Measurements from ENCODE around the gene ANKRD39. TPM values are rescaled to one million over a fixed set of nuclear protein-coding genes. Genes with fewer than 3 reads are reported as not detected.

Gene ANKRD39
- total and polyA plus RNA-seq, 2 of the 8 experiments (the other 6 are each of a cell fraction or from before 2014, with no cell fraction given) = 18.5 to 21.3 TPM

DNA sequence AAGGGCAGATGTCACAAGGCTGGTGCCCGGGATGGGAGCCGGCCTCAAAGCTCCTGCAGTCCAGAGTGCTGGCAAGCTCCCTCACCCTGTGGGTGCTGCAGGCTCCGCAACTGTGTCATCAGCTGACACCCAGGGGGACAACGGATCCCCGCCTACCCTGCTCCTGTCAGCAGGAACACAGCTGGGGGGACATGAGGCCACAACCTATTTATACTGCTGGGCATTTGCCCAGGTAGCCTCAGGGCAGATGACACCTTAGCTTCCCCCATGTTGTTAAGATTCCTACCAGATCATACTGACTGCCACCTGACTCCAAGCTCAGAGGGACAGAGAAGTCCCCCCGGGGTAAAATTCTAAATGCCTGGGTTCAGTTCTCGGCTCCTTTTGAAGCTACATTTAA lies 15.2 kb downstream of the ANKRD39 start:
- no peak overlapping the region for H3K14ac ChIP-seq (ENCODE audit: insufficient read length)
- no peak overlapping the region for H4K8ac ChIP-seq (ENCODE audit: extremely low read depth, insufficient read depth, low read length)
- no peak overlapping the region for H4K91ac ChIP-seq (replicated peaks; ENCODE audit: insufficient read length, low read length)
- peaks cover 3 to 7% of the 10 kb centered on the region in 2 experiments for H4K20me1 ChIP-seq (replicated peaks in 1 of 2; ENCODE audit: control insufficient read depth in 1 of 2, insufficient read depth in 2 of 2, low read length in 2 of 2)
- no peak overlapping the region for H2BK5ac ChIP-seq (ENCODE audit: low read depth, low read length)
- no peaks in the 10 kb centered on the region for H3K23me2 ChIP-seq (ENCODE audit: low read depth, low read length)
- FAIRE-seq = no peak
- H3K9ac ChIP-seq (replicated peaks in 1 of 4; ENCODE audit: extremely low read depth in 1 of 4, low read depth in 3 of 4, low read length in 3 of 4) = no peak overlapping the region
- CTCF ChIA-PET (ENCODE audit: partially characterized antibody) = interaction anchor here (0.7 to 2.3 kb wide), 12 partner anchors 10 to 337 kb away, joined by 3 to 10 read pairs (median 3); partner anchors contain the start of gene ANKRD39
- H2BK15ac ChIP-seq (ENCODE audit: low read length) = no peak overlapping the region
- H3K18ac ChIP-seq (ENCODE audit: extremely low read depth, low read length) = no peak overlapping the region
- no peak overlapping the region for H2AK5ac ChIP-seq (ENCODE audit: low read depth, low read length)
- H3K4me1 ChIP-seq (replicated peaks in 1 of 4; ENCODE audit: control insufficient read depth in 3 of 4, insufficient read depth in 4 of 4, low read length in 3 of 4) = peaks cover 0 to 3% (median 0%) of the 10 kb centered on the region in 4 experiments; a peak in 1 of 7 replicates
- no peak overlapping the region for H3K4ac ChIP-seq (replicated peaks; ENCODE audit: insufficient read length, low read depth, low read length)
- no peak overlapping the region for H3K23ac ChIP-seq (ENCODE audit: insufficient read length)
- no peak overlapping the region for H3K56ac ChIP-seq (replicated peaks; ENCODE audit: insufficient read length, low read depth, low read length)
- no peak overlapping the region for H3K4me3 ChIP-seq (ENCODE audit: extremely low read depth in 1 of 4, insufficient read depth in 2 of 4, low read depth in 3 of 4, low read length in 4 of 4)
- peaks cover 0 to 8% (median 0%) of the 10 kb centered on the region in 4 experiments; a peak in 4 of 8 replicates for H3K36me3 ChIP-seq (ENCODE audit: control insufficient read depth in 2 of 4, insufficient read depth in 4 of 4, low read length in 3 of 4)
- no peak overlapping the region for H2BK120ac ChIP-seq (replicated peaks; ENCODE audit: low read depth, low read length)
- H3K79me1 ChIP-seq (ENCODE audit: low read depth, low read length) = peaks cover 4% of the 10 kb centered on the region; the same call in 1 of the 2 replicates
- H3K27me3 ChIP-seq (replicated peaks in 1 of 4; ENCODE audit: control insufficient read depth in 3 of 4, extremely low read depth in 1 of 4, insufficient read depth in 3 of 4, low read length in 3 of 4) = no peaks in the 10 kb centered on the region
- no peak overlapping the region for H3K27ac ChIP-seq (ENCODE audit: low read depth, low read length)
- no peak overlapping the region for H2AFZ ChIP-seq (ENCODE audit: low read length)
- no peaks in the 10 kb centered on the region for H3K9me3 ChIP-seq (ENCODE audit: insufficient read depth in 2 of 2, low read depth in 1 of 2, low read length in 1 of 2)
- H3K4me2 ChIP-seq (ENCODE audit: insufficient read depth in 1 of 2, low read depth in 2 of 2, low read length in 2 of 2) = no peak overlapping the region
- no peak overlapping the region for H4K5ac ChIP-seq (ENCODE audit: insufficient read length, low read depth, low read length)
- TF ChIP-seq BCL11A (IDR thresholded peaks at IDR 0.05; ENCODE audit: low read depth in 2 of 2, low read length in 2 of 2) (no peak), CEBPB (IDR thresholded peaks at IDR 0.05; ENCODE audit: low read depth, low read length) (no peak), SP1 (IDR thresholded peaks at IDR 0.05; ENCODE audit: low read depth, low read length) (no peak), POLR2AphosphoS5 (IDR thresholded peaks at IDR 0.05; ENCODE audit: low read depth, low read length) (no peak), TBP (IDR thresholded peaks at IDR 0.05; ENCODE audit: low read depth, low read length) (no peak), NANOG (IDR thresholded peaks at IDR 0.05; ENCODE audit: insufficient read depth, low read depth, low read length, poor library complexity, severe bottlenecking) (no peak), YY1 (IDR thresholded peaks at IDR 0.05; ENCODE audit: low read depth, low read length) (no peak), SUZ12 (IDR thresholded peaks at IDR 0.05; ENCODE audit: low read length) (no peak)
- TF ChIP-seq, protein P1, sequence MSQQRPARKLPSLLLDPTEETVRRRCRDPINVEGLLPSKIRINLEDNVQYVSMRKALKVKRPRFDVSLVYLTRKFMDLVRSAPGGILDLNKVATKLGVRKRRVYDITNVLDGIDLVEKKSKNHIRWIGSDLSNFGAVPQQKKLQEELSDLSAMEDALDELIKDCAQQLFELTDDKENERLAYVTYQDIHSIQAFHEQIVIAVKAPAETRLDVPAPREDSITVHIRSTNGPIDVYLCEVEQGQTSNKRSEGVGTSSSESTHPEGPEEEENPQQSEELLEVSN (IDR thresholded peaks at IDR 0.05) = no peak
- H2BK20ac ChIP-seq (ENCODE audit: low read length) = no peak overlapping the region
- H2BK12ac ChIP-seq (ENCODE audit: low read depth, low read length) = no peak overlapping the region
- DNase-seq (ENCODE audit: low read depth in 1 of 2, low spot score in 2 of 2) = no peak
- WGBS, 2 experiments (ENCODE audit: extremely low coverage in 1 of 2, insufficient coverage in 1 of 2, insufficient read length in 1 of 2, insufficient replicate concordance in 2 of 2, low coverage in 1 of 2, low lambda C conversion rate in 2 of 2, missing lambda C conversion rate in 1 of 2) = 92% methylated on average over 7 of the region's 7 CpGs; no CpG with 5 or more reads in 1 of the 2 experiments
- POLR2A ChIA-PET (ENCODE audit: partially characterized antibody) = interaction anchor here (0.6 to 6.9 kb wide), 9 partner anchors 9 to 260 kb away, joined by 3 to 39 read pairs (median 3); partner anchors contain the start of gene ANKRD39
- no peaks in the 10 kb centered on the region for H3K79me2 ChIP-seq (ENCODE audit: control insufficient read depth in 1 of 2, insufficient read depth in 2 of 2, low read length in 2 of 2)

All from H1 (cell line).